GM10266 (cell line): ENCODE measurements around the gene ROBO2.

Experiments
- DNase-seq: peaks from one replicate; pipeline ENCODE4 v3.0.0; 2012; ENCODE audit errors: extremely low spot score
- TF ChIP-seq, protein P1 (sequence below): IDR thresholded peaks from 2 replicates; pipeline ENCODE4 v1.5.1; 2012; ENCODE audit warnings: mild to moderate bottlenecking, low read depth; ENCODE audit not compliant: control insufficient read depth, insufficient read depth; ENCODE audit errors: missing control alignments

The ROBO2 gene

GRCh38 chr3:77197408-77197807 is 157.5 kb downstream of the ROBO2 start:
- no peak for DNase-seq
- TF ChIP-seq, protein P1, sequence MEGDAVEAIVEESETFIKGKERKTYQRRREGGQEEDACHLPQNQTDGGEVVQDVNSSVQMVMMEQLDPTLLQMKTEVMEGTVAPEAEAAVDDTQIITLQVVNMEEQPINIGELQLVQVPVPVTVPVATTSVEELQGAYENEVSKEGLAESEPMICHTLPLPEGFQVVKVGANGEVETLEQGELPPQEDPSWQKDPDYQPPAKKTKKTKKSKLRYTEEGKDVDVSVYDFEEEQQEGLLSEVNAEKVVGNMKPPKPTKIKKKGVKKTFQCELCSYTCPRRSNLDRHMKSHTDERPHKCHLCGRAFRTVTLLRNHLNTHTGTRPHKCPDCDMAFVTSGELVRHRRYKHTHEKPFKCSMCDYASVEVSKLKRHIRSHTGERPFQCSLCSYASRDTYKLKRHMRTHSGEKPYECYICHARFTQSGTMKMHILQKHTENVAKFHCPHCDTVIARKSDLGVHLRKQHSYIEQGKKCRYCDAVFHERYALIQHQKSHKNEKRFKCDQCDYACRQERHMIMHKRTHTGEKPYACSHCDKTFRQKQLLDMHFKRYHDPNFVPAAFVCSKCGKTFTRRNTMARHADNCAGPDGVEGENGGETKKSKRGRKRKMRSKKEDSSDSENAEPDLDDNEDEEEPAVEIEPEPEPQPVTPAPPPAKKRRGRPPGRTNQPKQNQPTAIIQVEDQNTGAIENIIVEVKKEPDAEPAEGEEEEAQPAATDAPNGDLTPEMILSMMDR = no peak

DNA sequence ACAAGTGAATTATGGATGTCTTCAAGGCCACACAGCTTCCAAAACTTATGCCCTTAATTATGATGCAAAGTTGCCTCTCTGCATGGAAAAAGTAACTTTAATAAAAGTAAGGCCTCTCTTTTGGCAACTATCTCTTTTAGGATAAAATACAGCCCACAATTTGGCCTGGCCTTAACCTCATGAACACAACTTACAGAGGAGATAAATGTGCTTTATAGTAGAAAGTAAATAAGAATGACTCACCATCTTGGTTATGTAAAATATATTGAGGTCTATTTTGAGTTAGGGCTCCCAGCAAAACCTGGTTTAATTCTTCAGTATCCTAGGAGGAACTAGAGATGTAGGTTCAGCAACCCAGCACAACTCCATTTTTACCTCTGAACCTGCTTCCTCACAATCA is 164.0 kb downstream of the ROBO2 start:
- TF ChIP-seq, protein P1 = no peak
- DNase-seq = no peak

- no peak for DNase-seq
- TF ChIP-seq, protein P1 = no peak
Observed at GRCh38 chr3:77204788-77205187, 164.9 kb downstream of the ROBO2 start.

DNA sequence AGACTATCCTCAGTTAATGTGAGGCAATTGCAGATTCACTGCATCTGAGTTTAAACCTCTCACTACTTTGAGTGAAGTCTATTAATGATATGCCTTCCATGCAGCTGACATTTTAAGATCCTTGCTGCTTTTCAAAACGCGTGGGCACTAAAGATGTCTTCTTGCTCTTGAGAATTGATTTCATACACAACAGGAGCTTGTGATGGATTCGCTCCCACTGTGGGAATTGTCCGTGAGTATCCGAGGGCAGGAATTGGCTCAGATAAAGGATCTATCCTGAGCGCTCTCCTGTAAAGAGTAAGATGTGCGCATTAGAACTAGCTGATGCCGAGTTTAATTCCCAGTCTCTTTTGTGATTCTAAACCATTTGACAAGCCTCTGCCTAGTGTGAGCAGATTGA is 167.9 kb downstream of the ROBO2 start:
- no peak for DNase-seq
- TF ChIP-seq, protein P1 = no peak

DNA sequence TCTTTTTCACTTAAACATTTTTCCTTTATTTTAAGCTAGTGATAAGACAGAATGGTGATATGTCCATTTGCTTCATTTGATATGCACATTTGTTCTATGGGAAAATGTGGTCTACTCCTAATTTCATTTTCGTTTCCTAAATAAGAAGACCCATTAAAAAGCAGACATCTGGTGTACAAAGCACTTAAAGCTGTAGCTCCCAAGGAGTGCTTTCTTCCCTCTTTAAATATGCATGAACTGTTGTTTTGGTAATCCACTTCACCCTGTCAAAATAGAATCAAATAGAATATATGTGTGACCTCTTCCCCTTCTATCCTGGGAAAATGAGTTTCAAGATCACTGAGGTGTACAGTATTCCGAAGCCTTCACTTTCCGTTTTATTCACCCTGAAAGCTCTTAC is 182.8 kb downstream of the ROBO2 start:
- TF ChIP-seq, protein P1 = no peak
- no peak for DNase-seq

DNA sequence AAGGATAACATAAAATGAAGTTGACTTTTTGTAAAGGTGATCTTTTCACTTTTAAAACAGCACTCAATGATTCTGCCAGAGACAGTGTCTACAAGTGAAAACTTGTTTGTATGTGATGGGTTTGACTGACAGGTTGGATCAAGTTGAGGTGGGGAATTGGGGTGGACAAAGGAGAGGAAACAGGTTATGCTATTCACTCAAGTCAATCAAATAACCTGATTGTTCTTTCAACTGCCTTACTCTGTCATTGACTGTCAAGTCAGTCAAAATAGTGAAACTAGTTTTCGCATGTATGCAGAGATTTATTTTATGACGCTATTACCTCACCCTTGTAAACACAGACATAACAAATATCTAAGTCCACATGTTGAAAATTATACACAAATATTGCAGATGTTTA is 187.7 kb downstream of the ROBO2 start:
- TF ChIP-seq, protein P1 = no peak
- DNase-seq = no peak

DNA sequence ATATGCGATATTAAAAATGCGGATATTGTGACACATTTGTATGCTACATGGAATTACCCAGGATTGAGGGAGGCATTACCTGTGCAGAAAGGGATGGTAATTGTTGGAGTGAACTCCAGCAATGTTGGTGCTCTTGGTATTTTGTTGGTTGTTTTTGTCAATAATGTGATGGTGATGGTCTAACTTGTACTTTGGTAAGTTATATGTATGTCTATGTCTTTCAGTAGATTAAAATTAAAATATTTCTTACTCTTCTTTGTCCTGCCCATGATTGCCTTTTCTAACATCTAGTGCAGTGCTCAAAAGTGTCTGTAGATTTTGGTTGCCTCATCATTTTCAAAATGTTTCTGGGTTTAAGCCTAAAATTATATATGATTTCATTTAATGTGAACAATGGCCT is 192.7 kb downstream of the ROBO2 start:
- DNase-seq = no peak
- TF ChIP-seq, protein P1 = no peak

DNA sequence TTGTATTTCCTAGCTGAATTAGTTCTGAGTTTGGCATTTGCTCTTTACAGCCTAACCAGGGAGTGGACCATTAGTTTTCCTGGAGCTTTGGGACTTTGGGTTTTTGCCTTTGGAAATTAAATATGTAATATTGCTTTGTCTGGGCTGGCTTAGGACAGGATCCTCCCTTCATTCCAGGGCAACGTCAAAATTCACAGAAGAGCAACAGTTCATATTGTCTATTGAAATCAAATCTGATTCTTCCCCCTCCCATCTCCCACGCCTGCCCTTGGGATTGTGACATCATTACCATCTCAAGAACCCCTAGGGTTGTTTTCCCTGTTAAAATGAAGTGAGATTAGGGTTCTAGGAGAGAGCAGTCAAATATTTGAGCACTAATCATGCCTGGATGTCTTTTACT is 194.1 kb downstream of the ROBO2 start:
- TF ChIP-seq, protein P1 = no peak
- DNase-seq = no peak
